GM12801 (cell line): ENCODE measurements around the gene SGF29.

Experiments used
- TF ChIP-seq, protein P1 (sequence below): IDR thresholded peaks from one replicate; pipeline ENCODE4 v1.5.1; 2011; ENCODE audit warnings: control low read depth; ENCODE audit not compliant: insufficient read length; ENCODE audit errors: extremely low read depth

The SGF29 gene

DNA sequence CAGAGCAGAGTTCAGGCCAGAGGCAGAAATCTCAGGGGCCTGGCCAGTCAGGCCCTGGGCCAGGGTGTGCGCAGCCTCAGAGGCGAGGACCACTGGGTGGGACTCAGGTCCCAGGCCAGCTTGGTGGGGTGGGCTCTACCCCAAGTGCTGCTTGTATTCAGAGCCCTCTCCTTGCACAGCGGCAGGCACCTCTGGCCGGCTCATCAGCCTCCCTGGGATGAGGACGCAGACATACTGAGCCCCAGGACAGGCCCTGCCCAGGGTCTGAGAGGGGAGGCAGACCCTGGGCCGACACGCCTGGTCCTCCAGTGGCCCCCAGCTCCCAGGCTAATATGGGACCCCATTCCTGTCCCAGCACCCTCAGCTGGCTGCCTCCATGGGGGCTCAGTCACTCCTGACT lies 39.5 kb upstream of the SGF29 start:
- TF ChIP-seq, protein P1, sequence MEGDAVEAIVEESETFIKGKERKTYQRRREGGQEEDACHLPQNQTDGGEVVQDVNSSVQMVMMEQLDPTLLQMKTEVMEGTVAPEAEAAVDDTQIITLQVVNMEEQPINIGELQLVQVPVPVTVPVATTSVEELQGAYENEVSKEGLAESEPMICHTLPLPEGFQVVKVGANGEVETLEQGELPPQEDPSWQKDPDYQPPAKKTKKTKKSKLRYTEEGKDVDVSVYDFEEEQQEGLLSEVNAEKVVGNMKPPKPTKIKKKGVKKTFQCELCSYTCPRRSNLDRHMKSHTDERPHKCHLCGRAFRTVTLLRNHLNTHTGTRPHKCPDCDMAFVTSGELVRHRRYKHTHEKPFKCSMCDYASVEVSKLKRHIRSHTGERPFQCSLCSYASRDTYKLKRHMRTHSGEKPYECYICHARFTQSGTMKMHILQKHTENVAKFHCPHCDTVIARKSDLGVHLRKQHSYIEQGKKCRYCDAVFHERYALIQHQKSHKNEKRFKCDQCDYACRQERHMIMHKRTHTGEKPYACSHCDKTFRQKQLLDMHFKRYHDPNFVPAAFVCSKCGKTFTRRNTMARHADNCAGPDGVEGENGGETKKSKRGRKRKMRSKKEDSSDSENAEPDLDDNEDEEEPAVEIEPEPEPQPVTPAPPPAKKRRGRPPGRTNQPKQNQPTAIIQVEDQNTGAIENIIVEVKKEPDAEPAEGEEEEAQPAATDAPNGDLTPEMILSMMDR: no peak

DNA sequence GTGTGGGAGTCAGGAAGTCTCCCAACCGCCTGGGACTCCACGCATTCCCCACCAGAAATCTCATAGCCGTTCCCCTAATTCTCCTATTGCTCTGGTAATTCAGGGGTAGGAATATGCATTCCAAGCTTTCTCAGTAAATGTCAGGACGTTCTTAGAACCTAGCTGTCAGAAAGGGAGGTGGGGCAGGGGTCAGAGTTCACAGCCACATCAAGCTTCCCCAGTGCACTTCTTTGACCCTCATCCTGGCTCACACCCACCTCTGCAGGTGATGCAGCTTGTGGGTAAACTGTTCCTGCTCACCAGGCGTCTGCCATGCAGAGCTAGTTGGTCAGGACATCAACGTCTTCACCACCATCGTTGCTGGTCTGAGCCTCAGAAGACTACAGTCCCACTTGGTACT lies 33.0 kb upstream of the SGF29 start:
- TF ChIP-seq, protein P1: no peak

DNA sequence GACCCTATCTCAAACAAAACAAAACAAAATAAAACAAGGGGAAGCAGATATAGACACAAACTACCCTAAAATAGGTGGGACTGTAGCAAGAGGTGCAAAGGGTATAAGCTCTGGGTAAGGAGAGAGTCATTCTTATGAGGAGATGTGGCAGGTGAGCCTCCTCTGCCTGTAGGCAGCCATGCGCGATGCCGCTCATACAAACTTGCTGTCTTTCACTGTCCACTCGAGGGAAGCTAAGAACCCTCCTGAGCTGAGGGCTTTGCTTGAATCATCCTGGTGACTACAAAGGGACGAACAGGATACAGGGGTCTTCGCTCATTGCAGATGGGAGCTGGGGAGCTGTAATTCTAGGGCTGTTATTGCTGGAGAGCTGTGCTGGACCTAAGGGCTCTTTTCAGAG lies 32.3 kb upstream of the SGF29 start:
- TF ChIP-seq, protein P1: no peak

DNA sequence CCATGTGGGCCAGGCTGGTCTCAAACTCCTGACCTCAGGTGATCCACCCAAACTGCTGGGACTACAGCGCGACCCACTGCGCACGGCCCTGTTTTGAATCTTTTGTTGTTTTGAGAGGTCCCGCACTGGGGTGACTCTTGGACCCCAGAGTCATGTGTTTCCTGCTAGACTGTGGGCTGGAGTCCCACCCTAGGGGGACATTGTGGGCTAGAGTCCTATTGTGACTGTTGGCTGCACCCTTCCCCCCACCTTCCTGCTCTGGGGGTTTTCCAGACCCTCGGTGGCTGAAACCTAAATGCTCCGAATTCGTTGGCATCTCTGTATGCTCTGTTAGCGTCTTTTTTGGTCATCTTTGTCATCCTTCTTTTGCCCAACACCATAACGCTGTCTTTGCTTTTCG lies 30.9 kb upstream of the SGF29 start:
- TF ChIP-seq, protein P1: no peak

DNA sequence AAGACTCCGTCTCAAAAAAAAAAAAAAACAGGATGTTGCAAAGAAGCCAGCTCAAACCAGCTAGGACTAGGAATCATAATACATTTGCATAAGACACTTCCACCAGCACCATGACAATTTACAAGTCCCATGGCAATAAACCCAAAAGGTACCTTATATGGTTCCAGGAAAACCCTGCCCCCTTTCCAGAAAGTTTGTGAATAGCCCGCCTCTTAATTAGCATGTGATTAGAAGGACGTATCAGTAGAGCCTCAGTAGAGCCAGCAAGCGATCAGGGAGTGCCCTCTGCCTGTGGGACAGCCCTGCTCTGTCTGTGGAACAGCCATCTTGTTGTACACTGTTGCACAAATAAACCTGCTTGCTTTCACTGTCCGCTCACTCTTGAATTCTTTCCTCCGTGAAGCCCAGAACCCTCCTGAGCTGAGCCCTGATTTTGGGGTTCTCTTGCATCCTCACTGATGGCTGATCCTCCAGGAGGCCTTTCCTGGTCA lies 29.0 kb upstream of the SGF29 start:
- TF ChIP-seq, protein P1: no peak

DNA sequence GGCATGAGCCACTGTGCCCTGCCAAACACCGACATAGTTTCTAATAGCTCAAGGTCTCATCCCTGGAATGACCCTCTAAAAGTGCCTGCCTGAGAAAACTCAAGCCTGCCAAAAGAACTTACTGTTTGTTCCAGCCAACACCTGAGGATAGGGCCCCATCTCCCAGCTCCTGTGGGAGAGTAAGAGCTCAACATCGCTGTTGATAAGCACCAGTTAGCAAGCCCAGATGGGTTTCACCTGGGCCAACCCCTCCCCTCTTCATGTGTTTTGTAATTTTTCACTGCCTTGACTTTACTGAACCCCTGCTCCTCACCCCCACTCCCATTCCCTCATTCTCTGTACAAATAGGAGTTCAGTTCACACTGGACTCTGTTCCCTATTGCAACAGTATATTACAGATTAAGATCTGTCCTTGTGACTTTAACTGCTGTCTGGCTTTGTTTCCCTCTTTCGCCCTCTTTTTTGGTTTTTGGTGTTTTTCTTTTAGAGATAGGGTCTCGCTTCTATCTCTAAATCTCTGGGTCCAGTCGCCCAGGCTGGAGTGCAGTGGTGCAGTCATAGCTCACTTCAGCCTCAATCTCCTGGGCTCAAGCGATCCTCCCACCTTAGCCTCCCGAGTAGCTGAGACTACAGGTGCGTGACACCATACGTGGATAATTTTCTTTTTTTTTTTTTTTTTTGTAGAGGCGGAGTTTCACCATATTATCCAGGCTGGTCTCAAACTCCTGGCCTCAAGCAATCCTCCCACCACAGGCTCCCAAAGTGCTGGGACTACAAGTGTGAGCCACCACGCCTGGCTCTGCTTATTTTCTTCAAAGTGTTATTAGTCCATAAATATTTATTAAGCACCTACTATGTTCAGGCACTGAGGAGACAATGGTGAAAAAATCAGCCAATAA lies 27.3 kb upstream of the SGF29 start:
- TF ChIP-seq, protein P1: no peak

DNA sequence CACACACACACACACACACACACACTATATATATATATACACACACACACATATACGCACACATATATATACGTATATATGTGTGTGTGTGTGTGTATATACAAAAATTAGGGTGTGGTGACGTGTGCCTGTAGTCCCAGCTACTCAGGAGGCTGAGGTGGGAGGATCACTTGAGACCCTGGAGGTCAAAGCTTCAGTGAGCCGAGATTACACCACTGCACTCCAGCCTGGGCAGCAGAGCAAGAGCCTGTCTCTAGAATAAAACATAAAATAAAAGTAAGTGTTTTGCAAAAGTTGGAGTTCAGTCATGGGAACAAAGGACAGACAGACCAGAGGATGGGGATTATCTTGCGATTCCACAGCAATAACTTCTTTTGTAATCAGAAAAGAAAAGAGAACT lies 25.7 kb upstream of the SGF29 start:
- TF ChIP-seq, protein P1: no peak
